NT2/D1 (cell line): ENCODE data around the gene METAP1D.

Experiments
- DNase-seq: peaks from one replicate; pipeline ENCODE4 v3.0.0-alpha.2; 2011; ENCODE audit warnings: low read depth, low spot score
- H3K27me3 ChIP-seq: 2 replicates; pipeline ENCODE4 v1.6.0; 2011; ENCODE audit warnings: mild to moderate bottlenecking; ENCODE audit not compliant: insufficient read length, insufficient read depth
- H3K36me3 ChIP-seq: 2 replicates; pipeline ENCODE4 v1.6.1; 2011; ENCODE audit warnings: mild to moderate bottlenecking, low read length, mixed read lengths; ENCODE audit not compliant: insufficient read depth, insufficient read length
- H3K4me1 ChIP-seq: 2 replicates; pipeline ENCODE4 v1.5.1; 2011; ENCODE audit not compliant: insufficient read depth, insufficient read length
- H3K4me3 ChIP-seq: 2 replicates; pipeline ENCODE4 v1.5.1; 2011; ENCODE audit warnings: low read depth; ENCODE audit not compliant: insufficient read length
- H3K9ac ChIP-seq: 2 replicates; pipeline ENCODE4 v1.6.0; 2011; ENCODE audit warnings: low read depth; ENCODE audit not compliant: insufficient read length
- H3K9me3 ChIP-seq: 2 replicates; pipeline ENCODE4 v1.5.1; 2011; ENCODE audit warnings: mild to moderate bottlenecking, low read length; ENCODE audit not compliant: insufficient read depth
- SUZ12 ChIP-seq: IDR thresholded peaks from 2 replicates; pipeline ENCODE4 v1.6.1; 2011; ENCODE audit not compliant: insufficient read length, insufficient read depth; ENCODE audit errors: extremely low read depth
- YY1 ChIP-seq: IDR thresholded peaks from 2 replicates; pipeline ENCODE4 v1.6.1; 2011; ENCODE audit not compliant: insufficient read length, insufficient read depth
- ZNF274 ChIP-seq: IDR thresholded peaks from 2 replicates; pipeline ENCODE4 v1.6.1; 2011; ENCODE audit warnings: mild to moderate bottlenecking, low read depth, low read length

The METAP1D gene

GRCh38 chr2:172114579-172114978 lies 114.8 kb downstream of the METAP1D start:
- H3K36me3 ChIP-seq = no peaks in the 10 kb centered on the region
- no peak for TF ChIP-seq ZNF274
- H3K4me3 ChIP-seq = no peak overlapping the region
- H3K9me3 ChIP-seq = no peaks in the 10 kb centered on the region
- no peak for DNase-seq
- H3K9ac ChIP-seq = no peak overlapping the region
- no peaks in the 10 kb centered on the region for H3K27me3 ChIP-seq
- no peaks in the 10 kb centered on the region for H3K4me1 ChIP-seq

DNA sequence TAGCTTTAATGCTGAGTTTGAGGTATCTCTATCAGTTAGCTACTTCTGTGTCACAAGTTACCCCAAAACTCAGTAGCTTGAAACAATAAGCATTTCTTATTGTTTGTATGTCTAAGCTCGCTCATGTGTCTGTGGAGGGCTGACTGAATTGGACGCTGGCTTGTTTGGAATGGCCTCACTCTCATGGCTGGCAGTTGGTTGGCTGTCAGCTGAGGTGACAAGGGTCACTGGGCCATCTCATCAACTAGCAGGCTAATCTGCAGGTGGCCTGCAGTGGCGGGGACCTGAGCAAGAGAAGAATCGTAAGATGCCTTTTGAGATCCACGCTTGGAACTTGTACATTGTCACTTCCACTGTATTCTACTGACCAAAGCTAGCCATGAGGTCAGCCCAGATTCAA lies 116.4 kb downstream of the METAP1D start:
- no peaks in the 10 kb centered on the region for H3K9me3 ChIP-seq
- no peak for TF ChIP-seq ZNF274
- TF ChIP-seq YY1 = no peak
- no peak for TF ChIP-seq SUZ12
- H3K4me3 ChIP-seq = no peak overlapping the region
- no peak for DNase-seq
- no peaks in the 10 kb centered on the region for H3K4me1 ChIP-seq
- H3K36me3 ChIP-seq = no peaks in the 10 kb centered on the region
- H3K27me3 ChIP-seq = no peaks in the 10 kb centered on the region
- no peak overlapping the region for H3K9ac ChIP-seq

- Histone ChIP-seq H3K36me3 (no peaks in the 10 kb centered on the region), H3K9me3 (no peaks in the 10 kb centered on the region), H3K4me1 (no peaks in the 10 kb centered on the region), H3K27me3 (no peaks in the 10 kb centered on the region), H3K9ac (no peak overlapping the region), H3K4me3 (no peak overlapping the region)
- TF ChIP-seq YY1 = no peak
- no peak for TF ChIP-seq ZNF274
- DNase-seq = no peak
Measured at GRCh38 chr2:172119089-172119488, 119.3 kb downstream of the METAP1D start.

- Histone ChIP-seq H3K36me3 (no peaks in the 10 kb centered on the region), H3K4me3 (no peak overlapping the region), H3K9ac (no peak overlapping the region), H3K4me1 (no peaks in the 10 kb centered on the region), H3K9me3 (no peaks in the 10 kb centered on the region), H3K27me3 (no peaks in the 10 kb centered on the region)
- TF ChIP-seq ZNF274 (no peak), SUZ12 (no peak), YY1 (no peak)
- no peak for DNase-seq
Measured at GRCh38 chr2:172120118-172120517, 120.4 kb downstream of the METAP1D start.

- no peaks in the 10 kb centered on the region for H3K36me3 ChIP-seq
- H3K4me1 ChIP-seq = no peaks in the 10 kb centered on the region
- no peak overlapping the region for H3K9ac ChIP-seq
- H3K4me3 ChIP-seq = no peak overlapping the region
- no peak for DNase-seq
- H3K27me3 ChIP-seq = no peaks in the 10 kb centered on the region
- H3K9me3 ChIP-seq = peaks cover 10% of the 10 kb centered on the region; the same call in 1 of the 2 replicates
- TF ChIP-seq ZNF274 (no peak), SUZ12 (no peak), YY1 (no peak)
Measured at GRCh38 chr2:172128484-172128883, 128.7 kb downstream of the METAP1D start.

- peaks cover 10% of the 10 kb centered on the region; the same call in 1 of the 2 replicates for H3K9me3 ChIP-seq
Measured at GRCh38 chr2:172129404-172129803, 129.7 kb downstream of the METAP1D start.

More at GRCh38 chr2:172129404-172129803, 129.7 kb downstream of the METAP1D start:
- Histone ChIP-seq H3K36me3 (no peaks in the 10 kb centered on the region), H3K4me3 (no peak overlapping the region), H3K4me1 (no peaks in the 10 kb centered on the region), H3K9ac (no peak overlapping the region), H3K27me3 (no peaks in the 10 kb centered on the region)
- DNase-seq = no peak
- TF ChIP-seq YY1 (no peak), SUZ12 (no peak), ZNF274 (no peak)
